LNCaP clone FGC (cell line): Measurements from ENCODE around the gene GINS1.

Source experiments
- DNase-seq: peaks from one replicate; pipeline ENCODE4 v3.0.0-alpha.2; 2011; ENCODE audit warnings: low read depth
- H3K4me3 ChIP-seq: 2 replicates; pipeline ENCODE4 v1.5.1; 2011; ENCODE audit warnings: mild to moderate bottlenecking, low read depth, low read length, control low read depth
- CTCF ChIP-seq: IDR thresholded peaks from 2 replicates; pipeline ENCODE4 v1.5.1; 2012; ENCODE audit warnings: mild to moderate bottlenecking; ENCODE audit not compliant: control insufficient read depth, insufficient read depth; ENCODE audit errors: extremely low read depth

The GINS1 gene

GRCh38 chr20:25368976-25369375 is 38.5 kb upstream of the GINS1 start:
- no peak for DNase-seq
- TF ChIP-seq CTCF = no peak
- no peak overlapping the region for H3K4me3 ChIP-seq

GRCh38 chr20:25369529-25369928 is 37.9 kb upstream of the GINS1 start:
- no peak for TF ChIP-seq CTCF
- no peak for DNase-seq
- no peak overlapping the region for H3K4me3 ChIP-seq

- H3K4me3 ChIP-seq = no peak overlapping the region
Measured at GRCh38 chr20:25369971-25370370, 37.5 kb upstream of the GINS1 start.

GRCh38 chr20:25372584-25373336 is 34.7 kb upstream of the GINS1 start:
- no peak overlapping the region for H3K4me3 ChIP-seq
- no peak for TF ChIP-seq CTCF
- no peak for DNase-seq

More at GRCh38 chr20:25369971-25370370, 37.5 kb upstream of the GINS1 start:
- no peak for TF ChIP-seq CTCF
- no peak for DNase-seq

- DNase-seq = no peak
- H3K4me3 ChIP-seq = no peak overlapping the region
- TF ChIP-seq CTCF = no peak
Measured at GRCh38 chr20:25374842-25375241, 32.6 kb upstream of the GINS1 start.

GRCh38 chr20:25376236-25376635 is 31.2 kb upstream of the GINS1 start:
- DNase-seq = no peak
- no peak overlapping the region for H3K4me3 ChIP-seq
- no peak for TF ChIP-seq CTCF

- DNase-seq = no peak
- TF ChIP-seq CTCF = no peak
- no peak overlapping the region for H3K4me3 ChIP-seq
Measured at GRCh38 chr20:25376886-25377285, 30.6 kb upstream of the GINS1 start.
